H9 (cell line): ENCODE measurements around the gene MYLK3. TPM values are rescaled to one million over a fixed set of nuclear protein-coding genes. Genes with fewer than 3 reads are reported as not detected.

Experiments used
- DNase-seq: peaks from one replicate; pipeline ENCODE4 v3.0.0-alpha.2; 2017
- H2AFZ ChIP-seq: one replicate; pipeline ENCODE4 v1.6.1; 2013; ENCODE audit warnings: mild to moderate bottlenecking, low read length, control low read depth, moderate library complexity
- H2AK5ac ChIP-seq: 2 replicates; pipeline ENCODE4 v1.6.1; 2013; ENCODE audit warnings: low read length, control low read depth, mixed read lengths; ENCODE audit not compliant: insufficient read length
- H2BK120ac ChIP-seq: one replicate; pipeline ENCODE4 v1.6.1; 2013; ENCODE audit warnings: low read depth, mild to moderate bottlenecking, low read length, control low read depth, inconsistent platforms; ENCODE audit not compliant: poor library complexity, severe bottlenecking
- H2BK12ac ChIP-seq: 2 replicates; pipeline ENCODE4 v1.6.1; 2013; ENCODE audit warnings: low read length, control low read depth, mixed read lengths, low read depth; ENCODE audit not compliant: insufficient read length
- H2BK15ac ChIP-seq: 2 replicates; pipeline ENCODE4 v1.6.1; 2013; ENCODE audit warnings: low read depth, low read length, control low read depth
- H2BK20ac ChIP-seq: one replicate; pipeline ENCODE4 v1.6.1; 2013; ENCODE audit warnings: low read depth, mild to moderate bottlenecking, low read length, control low read depth, inconsistent platforms; ENCODE audit not compliant: poor library complexity, severe bottlenecking
- H2BK5ac ChIP-seq: 2 replicates; pipeline ENCODE4 v1.6.1; 2013; ENCODE audit warnings: low read length, control low read depth, mixed read lengths; ENCODE audit not compliant: insufficient read length
- H3K14ac ChIP-seq: 2 replicates; pipeline ENCODE4 v1.6.1; 2013; ENCODE audit warnings: low read length, control low read depth; ENCODE audit not compliant: insufficient read depth
- H3K18ac ChIP-seq: 2 replicates; pipeline ENCODE4 v1.6.1; 2013; ENCODE audit warnings: low read depth, mild to moderate bottlenecking, mixed read lengths, low read length, control low read depth; ENCODE audit not compliant: insufficient read length
- H3K23ac ChIP-seq: 2 replicates; pipeline ENCODE4 v1.6.1; 2013; ENCODE audit warnings: low read length, control low read depth, mixed read lengths, low read depth; ENCODE audit not compliant: insufficient read length
- H3K23me2 ChIP-seq: 2 replicates; pipeline ENCODE4 v1.6.1; 2013; ENCODE audit warnings: low read depth, mild to moderate bottlenecking, mixed read lengths, low read length, control low read depth; ENCODE audit not compliant: insufficient read length, poor library complexity, severe bottlenecking
- H3K27ac ChIP-seq: 2 replicates; pipeline ENCODE4 v1.5.1; 2013; ENCODE audit warnings: low read length, control low read depth, mixed read lengths, low read depth; ENCODE audit not compliant: insufficient read length
- H3K27me3 ChIP-seq: 2 replicates; pipeline ENCODE4 v1.6.1; 2013; ENCODE audit warnings: low read length, control low read depth, inconsistent platforms; ENCODE audit not compliant: insufficient read depth
- H3K4ac ChIP-seq: 2 replicates; pipeline ENCODE4 v1.6.1; 2013; ENCODE audit warnings: low read depth, mild to moderate bottlenecking, control low read depth, inconsistent platforms, low read length, moderate library complexity
- H3K4me1 ChIP-seq: 2 replicates; pipeline ENCODE4 v1.6.1; 2013; ENCODE audit warnings: low read length, control low read depth, inconsistent platforms; ENCODE audit not compliant: insufficient read depth
- H3K4me2 ChIP-seq: 2 replicates; pipeline ENCODE4 v1.6.1; 2013; ENCODE audit warnings: low read length, control low read depth, mixed read lengths; ENCODE audit not compliant: insufficient read length, insufficient read depth
- H3K56ac ChIP-seq: 2 replicates; pipeline ENCODE4 v1.6.1; 2013; ENCODE audit warnings: low read depth, mild to moderate bottlenecking, mixed read lengths, low read length, control low read depth; ENCODE audit not compliant: insufficient read length
- H3K79me1 ChIP-seq: 2 replicates; pipeline ENCODE4 v1.6.1; 2013; ENCODE audit warnings: low read depth, mild to moderate bottlenecking, moderate library complexity, low read length, control low read depth, inconsistent platforms; ENCODE audit not compliant: insufficient read depth, poor library complexity, severe bottlenecking
- H3K79me2 ChIP-seq: 2 replicates; pipeline ENCODE4 v1.6.1; 2013; ENCODE audit warnings: low read length, control low read depth, inconsistent platforms; ENCODE audit not compliant: insufficient read depth
- H3K9ac ChIP-seq: 2 replicates; pipeline ENCODE4 v1.6.1; 2013; ENCODE audit warnings: low read length, control low read depth, mixed read lengths; ENCODE audit not compliant: insufficient read length; ENCODE audit errors: extremely low read depth
- H3K9me3 ChIP-seq: one replicate; pipeline ENCODE4 v1.6.1; 2013; ENCODE audit warnings: low read depth, low read length, inconsistent platforms; ENCODE audit not compliant: control insufficient read depth
- H3T11ph ChIP-seq: one replicate; pipeline ENCODE4 v1.6.1; 2013; ENCODE audit warnings: mild to moderate bottlenecking, low read length, control low read depth, inconsistent platforms
- H4K20me1 ChIP-seq: one replicate; pipeline ENCODE4 v1.6.1; 2013; ENCODE audit not compliant: control insufficient read depth, insufficient read length, insufficient read depth
- H4K5ac ChIP-seq: 2 replicates; pipeline ENCODE4 v1.6.1; 2013; ENCODE audit warnings: low read depth, mild to moderate bottlenecking, mixed read lengths, low read length, control low read depth; ENCODE audit not compliant: insufficient read length
- H4K8ac ChIP-seq: replicated peaks from 2 replicates; pipeline ENCODE4 v1.6.1; 2013; ENCODE audit warnings: low read length, control low read depth, mixed read lengths, low read depth; ENCODE audit not compliant: insufficient read length
- H4K91ac ChIP-seq: 2 replicates; pipeline ENCODE4 v1.6.1; 2013; ENCODE audit warnings: low read depth, mild to moderate bottlenecking, moderate library complexity, mixed read lengths, low read length, control low read depth; ENCODE audit not compliant: insufficient read length
- H3K27ac Mint-ChIP-seq, 3 experiments: 2 replicates in 2 of 3; 3 replicates in 1 of 3; pipeline ENCODE4 v1.8.0; 2020 to 2021; ENCODE audit warnings: mixed read lengths in 3 of 3, mild to moderate bottlenecking in 1 of 3, moderate library complexity in 1 of 3
- H3K27me3 Mint-ChIP-seq: 2 replicates; pipeline ENCODE4 v1.8.0; 2021; ENCODE audit warnings: low read depth, mild to moderate bottlenecking, moderate library complexity, mixed read lengths
- H3K36me3 Mint-ChIP-seq, 3 experiments: 2 replicates in 2 of 3; 3 replicates in 1 of 3; pipeline ENCODE4 v1.8.0; 2020 to 2021; ENCODE audit warnings: low read depth in 3 of 3, mixed read lengths in 3 of 3; ENCODE audit not compliant: insufficient read depth in 1 of 3
- H3K4me1 Mint-ChIP-seq, 2 experiments: 2 replicates each; pipeline ENCODE4 v1.8.0; 2020; ENCODE audit warnings: mixed read lengths in 2 of 2
- H3K4me3 Mint-ChIP-seq, 2 experiments: 2 replicates in 1 of 2; 3 replicates in 1 of 2; pipeline ENCODE4 v1.8.0; 2020 to 2021; ENCODE audit warnings: mild to moderate bottlenecking in 2 of 2, mixed read lengths in 2 of 2, moderate library complexity in 1 of 2
- H3K9me3 Mint-ChIP-seq, 2 experiments: 2 replicates in 1 of 2; 3 replicates in 1 of 2; pipeline ENCODE4 v1.8.0; 2020; ENCODE audit warnings: mild to moderate bottlenecking in 2 of 2, mixed read lengths in 2 of 2, moderate library complexity in 1 of 2
- CTCF ChIP-seq: fragments of 200-600 bp; sonication (generic); conservative IDR thresholded peaks from 3 replicates; pipeline ENCODE4 v1.8.0; 2021; ENCODE audit warnings: antibody characterized with exemption, mild to moderate bottlenecking
- WGBS: extraction: QIAGEN DNeasy Blood & Tissue Kit; methylation state at CpG from one replicate; pipeline ENCODE4 v1.1.7; 2013; ENCODE audit warnings: missing lambda C conversion rate, low lambda C conversion rate, mixed read lengths; ENCODE audit not compliant: insufficient read length; ENCODE audit errors: extremely low coverage; 5-methylcytosine and 5-hydroxymethylcytosine counted together
- total RNA-seq: library from RNA; stranded (reverse); gene quantifications from 2 replicates; pipeline ENCODE4 v1.2.1, GENCODE V29; 2021

The MYLK3 gene
- total RNA-seq, 1 experiment from 2014 or later, result 0.90 TPM

DNA sequence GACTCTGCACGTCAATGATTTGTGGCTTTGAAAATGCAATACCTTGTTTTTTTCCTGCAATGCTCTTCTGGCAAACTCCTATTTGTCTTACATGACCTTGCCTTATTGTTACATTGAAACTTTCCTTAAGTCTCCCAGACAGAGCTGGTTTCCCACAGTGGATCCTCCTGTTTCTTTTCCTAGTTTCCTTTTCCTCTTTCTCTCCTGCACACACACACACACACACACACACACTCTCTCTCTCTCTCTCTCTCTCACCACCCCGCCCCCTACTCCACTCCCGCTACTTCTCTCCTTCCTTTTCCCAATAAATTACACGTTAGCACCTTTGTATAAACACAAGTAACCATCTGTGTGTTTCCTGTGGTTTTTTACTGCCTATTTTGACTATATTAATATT is 56.4 kb downstream of the MYLK3 start:
- Mint-ChIP-seq H3K9me3 (no peaks in the 10 kb centered on the region), H3K36me3 (peaks cover 42 to 56% (median 47%) of the 10 kb centered on the region in 3 experiments), H3K27me3 (no peaks in the 10 kb centered on the region), H3K27ac (peak overlapping the region in 2 of 3 experiments; percentile 15 to 21; a peak in 3 of 7 replicates), H3K4me3 (no peak overlapping the region), H3K4me1 (peaks cover 12 to 29% of the 10 kb centered on the region in 2 experiments)
- Histone ChIP-seq H2AFZ (no peak overlapping the region), H2AK5ac (no peak overlapping the region), H3K14ac (no peak overlapping the region), H3K9me3 (no peaks in the 10 kb centered on the region), H4K8ac (no peak overlapping the region), H3K4me1 (no peaks in the 10 kb centered on the region; the same call in 1 of the 2 replicates), H2BK12ac (no peak overlapping the region), H3K23me2 (peaks cover 3% of the 10 kb centered on the region), H3K4me2 (peak overlapping the region; percentile 93), H3K23ac (no peak overlapping the region), H3T11ph (no peak overlapping the region), H3K79me2 (peaks cover 29% of the 10 kb centered on the region; the same call in 1 of the 2 replicates), H2BK15ac (no peak overlapping the region), H3K79me1 (no peaks in the 10 kb centered on the region), H4K91ac (no peak overlapping the region), H3K27ac (no peak overlapping the region), H3K18ac (no peak overlapping the region), H3K4ac (no peak overlapping the region), H3K27me3 (no peaks in the 10 kb centered on the region), H3K9ac (no peak overlapping the region), H4K20me1 (no peaks in the 10 kb centered on the region), H4K5ac (no peak overlapping the region), H3K56ac (no peak overlapping the region), H2BK5ac (no peak overlapping the region), H2BK20ac (no peak overlapping the region), H2BK120ac (no peak overlapping the region)
- TF ChIP-seq CTCF, result no peak
- WGBS, result no CpG with 5 or more reads among the region's 4 CpGs
- no peak for DNase-seq
